CD4-positive, alpha-beta memory T cell (primary cell): ENCODE data around the gene HEPN1. TPM values are rescaled to one million over a fixed set of nuclear protein-coding genes. Genes with fewer than 3 reads are reported as not detected.

Experiments used
- CTCF ChIA-PET: fragments of 350-600 bp; sonication (Branson Sonifier 250); formaldehyde crosslinking; loops from one replicate; lab custom pipeline; 2021; ENCODE audit warnings: inconsistent platforms; ENCODE audit not compliant: partially characterized antibody; lab: Charles Lee
- POLR2A ChIA-PET: fragments of 350-600 bp; sonication (Branson Sonifier 250); formaldehyde crosslinking; loops from one replicate; lab custom pipeline; 2021; ENCODE audit not compliant: partially characterized antibody; lab: Charles Lee
- DNase-seq, 5 donors: peaks; one replicate each; pipeline versions ENCODE4 v3.0.0 to v3.0.0-alpha.2; 2020 to 2022; ENCODE audit warnings: mixed read lengths in 1 of 5
- H3K27ac ChIP-seq: one replicate; pipeline ENCODE4 v1.7.0; 2013; ENCODE audit warnings: low read depth, low read length
- H3K27me3 ChIP-seq: 2 replicates; pipeline ENCODE4 v1.7.0; 2013; ENCODE audit warnings: mild to moderate bottlenecking, low read length, moderate library complexity; ENCODE audit not compliant: insufficient read depth
- H3K36me3 ChIP-seq: 2 replicates; pipeline ENCODE4 v1.7.0; 2013; ENCODE audit warnings: mild to moderate bottlenecking, low read length, moderate library complexity; ENCODE audit not compliant: insufficient read depth
- H3K4me1 ChIP-seq: 2 replicates; pipeline ENCODE4 v1.7.0; 2013; ENCODE audit warnings: mild to moderate bottlenecking, low read length, moderate library complexity; ENCODE audit not compliant: insufficient read depth
- H3K4me3 ChIP-seq, 2 donors: one replicate each; pipeline ENCODE4 v1.7.0; 2013; ENCODE audit warnings: low read length in 2 of 2, mild to moderate bottlenecking in 1 of 2
- H3K9me3 ChIP-seq, 2 donors: one replicate each; pipeline ENCODE4 v1.7.0; 2013; ENCODE audit warnings: low read length in 2 of 2, control low read depth in 1 of 2; ENCODE audit not compliant: control insufficient read depth in 1 of 2
- H3K27ac Mint-ChIP-seq, 7 donors: one replicate each; pipeline ENCODE4 v1.8.0; 2020 to 2021; ENCODE audit warnings: mixed read lengths in 7 of 7, mild to moderate bottlenecking in 6 of 7, inconsistent platforms in 3 of 7, moderate library complexity in 3 of 7
- H3K27me3 Mint-ChIP-seq, 2 donors: one replicate each; pipeline ENCODE4 v1.8.0; 2020 to 2021; ENCODE audit warnings: mixed read lengths in 2 of 2
- H3K36me3 Mint-ChIP-seq, 2 donors: one replicate each; pipeline ENCODE4 v1.8.0; 2020 to 2021; ENCODE audit warnings: mixed read lengths in 2 of 2, inconsistent platforms in 1 of 2, mild to moderate bottlenecking in 1 of 2
- H3K4me1 Mint-ChIP-seq, 4 donors: one replicate each; pipeline ENCODE4 v1.8.0; 2020 to 2021; ENCODE audit warnings: mixed read lengths in 4 of 4, mild to moderate bottlenecking in 1 of 4
- H3K4me3 Mint-ChIP-seq, 8 donors: one replicate each; pipeline ENCODE4 v1.8.0; 2020 to 2021; ENCODE audit warnings: mixed read lengths in 8 of 8, mild to moderate bottlenecking in 7 of 8, moderate library complexity in 6 of 8, inconsistent platforms in 3 of 8
- H3K9me3 Mint-ChIP-seq, 8 donors: one replicate each; pipeline ENCODE4 v1.8.0; 2020 to 2021; ENCODE audit warnings: mixed read lengths in 8 of 8, mild to moderate bottlenecking in 5 of 8, inconsistent platforms in 3 of 8, moderate library complexity in 1 of 8
- intact Hi-C: fragments of 100-400 bp; cut with micrococcal nuclease; formaldehyde crosslinking; loops from one replicate; pipeline ENCODE4 v1.15.1; 2023
- polyA plus RNA-seq, 2 donors: library from polyadenylated mRNA; unstranded; fragments of 300-500 nt; fragmentation: Illumina TruSeq; gene quantifications; one replicate each; pipeline ENCODE4 v1.2.3, GENCODE V29; 2021
- total RNA-seq, 2 experiments: library from RNA; stranded (reverse); gene quantifications; one replicate each; pipeline ENCODE4 v1.2.3, GENCODE V29; 2021

The HEPN1 gene
- total and polyA plus RNA-seq, 4 experiments from 2014 or later: not detected

- peaks cover 0 to 6% (median 3%) of the 10 kb centered on the region in 4 donors for H3K4me1 Mint-ChIP-seq
- peaks cover 1 to 2% of the 10 kb centered on the region in 2 donors for H3K27me3 Mint-ChIP-seq
- Histone ChIP-seq H3K9me3 (no peaks in the 10 kb centered on the region), H3K27me3 (no peaks in the 10 kb centered on the region), H3K4me3 (no peak overlapping the region), H3K4me1 (no peaks in the 10 kb centered on the region), H3K27ac (no peak overlapping the region), H3K36me3 (no peaks in the 10 kb centered on the region)
- DNase-seq: peak in 1 of 5 donors; percentile 4
- CTCF ChIA-PET: no interaction called here
- POLR2A ChIA-PET: interaction anchor here (0.7 kb wide), 1 partner anchor 30 kb away, joined by 4 read pairs; no protein-coding TSS in a partner anchor
- H3K4me3 Mint-ChIP-seq: peak overlapping the region in 1 of 8 donors; percentile 55
- intact Hi-C loops: no loop called here
- H3K36me3 Mint-ChIP-seq: no peaks in the 10 kb centered on the region
- H3K9me3 Mint-ChIP-seq: no peaks in the 10 kb centered on the region
- peak overlapping the region in 3 of 7 donors; percentile 39 to 59 (median 48) for H3K27ac Mint-ChIP-seq
These were observed 11.7 kb downstream of the HEPN1 start for GRCh38 chr11:124930799-124931198.

- Histone ChIP-seq H3K9me3 (no peaks in the 10 kb centered on the region), H3K4me3 (no peak overlapping the region), H3K4me1 (no peaks in the 10 kb centered on the region), H3K27ac (no peak overlapping the region), H3K36me3 (no peaks in the 10 kb centered on the region), H3K27me3 (no peaks in the 10 kb centered on the region)
- Mint-ChIP-seq H3K4me3 (no peak overlapping the region), H3K36me3 (no peaks in the 10 kb centered on the region), H3K9me3 (no peaks in the 10 kb centered on the region), H3K27me3 (peaks cover 10% of the 10 kb centered on the region in 2 donors), H3K4me1 (peaks cover 0 to 6% (median 3%) of the 10 kb centered on the region in 4 donors), H3K27ac (no peak overlapping the region)
- CTCF ChIA-PET: interaction anchor here (1.4 to 1.9 kb wide), 2 partner anchors 14 kb away, joined by 4 read pairs; no protein-coding TSS in a partner anchor
- POLR2A ChIA-PET: interaction anchor here (0.6 to 0.9 kb wide), 2 partner anchors 15 to 145 kb away, joined by 3 read pairs; no protein-coding TSS in a partner anchor
- DNase-seq: no peak
- intact Hi-C loops: no loop called here
These were observed 16.0 kb downstream of the HEPN1 start for GRCh38 chr11:124934862-124935547.

GRCh38 chr11:124935548-124936514, 16.8 kb downstream of the HEPN1 start, which contains the start of gene HEPACAM:
HEPACAM (minus strand) TSS chr11:124936047; CDS start chr11:124936006, 41 bp downstream.
- POLR2A ChIA-PET: interaction anchor here (0.6 to 0.9 kb wide), 2 partner anchors 15 to 60 kb away, joined by 3 read pairs; no protein-coding TSS in a partner anchor
- CTCF ChIA-PET: interaction anchor here (0.9 to 1.9 kb wide), 3 partner anchors 13 to 69 kb away, joined by 3 to 4 read pairs (median 3); no protein-coding TSS in a partner anchor

DNA sequence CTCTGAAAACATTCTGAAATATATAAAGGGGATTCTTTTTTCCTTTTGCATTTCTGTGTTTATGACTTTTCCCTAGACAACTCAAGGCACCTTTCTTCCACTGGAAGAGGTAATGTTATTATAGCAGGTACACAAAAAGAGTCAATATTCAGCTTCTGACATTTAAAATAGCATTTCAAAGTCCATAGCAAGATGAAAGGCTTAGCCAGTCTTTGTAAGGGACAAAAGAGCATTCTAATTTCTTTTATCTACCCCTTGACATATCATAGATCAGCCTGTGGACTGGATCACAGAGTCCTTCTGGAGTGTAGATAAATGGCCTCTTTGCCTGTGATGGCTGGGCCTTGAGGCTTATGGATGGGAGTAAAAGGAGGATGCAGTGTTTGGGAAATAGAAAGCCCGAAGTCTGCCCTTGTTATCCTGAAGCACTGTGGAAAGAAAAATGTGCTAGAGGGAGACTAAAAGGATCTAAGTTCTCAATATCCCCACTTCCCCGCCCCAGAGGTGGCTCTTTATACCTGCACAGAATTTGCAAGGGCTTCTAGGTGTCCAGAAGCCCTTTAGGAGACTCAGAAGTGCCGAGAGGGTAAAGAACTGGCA, 18.4 kb downstream of the HEPN1 start:
- Mint-ChIP-seq H3K9me3 (no peaks in the 10 kb centered on the region), H3K36me3 (no peaks in the 10 kb centered on the region), H3K4me1 (no peaks in the 10 kb centered on the region), H3K27ac (no peak overlapping the region), H3K27me3 (peaks cover 10 to 16% of the 10 kb centered on the region in 2 donors), H3K4me3 (no peak overlapping the region)
- ChIA-PET CTCF (interaction anchor here (1.1 kb wide), 1 partner anchor 71 kb away, joined by 3 read pairs; no protein-coding TSS in a partner anchor), POLR2A (no interaction called here)
- Histone ChIP-seq H3K4me3 (no peak overlapping the region), H3K9me3 (no peaks in the 10 kb centered on the region), H3K27ac (no peak overlapping the region), H3K4me1 (no peaks in the 10 kb centered on the region), H3K36me3 (no peaks in the 10 kb centered on the region), H3K27me3 (no peaks in the 10 kb centered on the region)
- no peak for DNase-seq
- intact Hi-C loops: no loop called here

More at GRCh38 chr11:124935548-124936514, 16.8 kb downstream of the HEPN1 start, which contains the start of gene HEPACAM:
- Mint-ChIP-seq H3K36me3 (no peaks in the 10 kb centered on the region), H3K4me3 (no peak within 1 kb of the TSS), H3K27ac (no peak within 1 kb of the TSS), H3K27me3 (peaks cover 10 to 13% of the 10 kb centered on the region in 2 donors), H3K9me3 (no peaks in the 10 kb centered on the region), H3K4me1 (peaks cover 0 to 1% (median under 1%) of the 10 kb centered on the region in 4 donors)
- DNase-seq: no peak
- Histone ChIP-seq H3K9me3 (no peaks in the 10 kb centered on the region), H3K4me1 (no peaks in the 10 kb centered on the region), H3K4me3 (no peak within 1 kb of the TSS), H3K27me3 (no peaks in the 10 kb centered on the region), H3K27ac (no peak within 1 kb of the TSS), H3K36me3 (no peaks in the 10 kb centered on the region)
- intact Hi-C loops: no loop called here

GRCh38 chr11:124938206-124938765, 19.2 kb downstream of the HEPN1 start:
- intact Hi-C loops: no loop called here
- Mint-ChIP-seq H3K4me1 (peaks cover 0 to 2% (median 0%) of the 10 kb centered on the region in 4 donors), H3K9me3 (no peaks in the 10 kb centered on the region), H3K27me3 (peaks cover 10 to 16% of the 10 kb centered on the region in 2 donors), H3K27ac (no peak overlapping the region), H3K4me3 (no peak overlapping the region), H3K36me3 (no peaks in the 10 kb centered on the region)
- Histone ChIP-seq H3K36me3 (no peaks in the 10 kb centered on the region), H3K4me1 (no peaks in the 10 kb centered on the region), H3K27ac (no peak overlapping the region), H3K27me3 (no peaks in the 10 kb centered on the region), H3K9me3 (no peaks in the 10 kb centered on the region), H3K4me3 (no peak overlapping the region)
- POLR2A ChIA-PET: no interaction called here
- no peak for DNase-seq
- CTCF ChIA-PET: interaction anchor here (1.1 kb wide), 1 partner anchor 9 kb away, joined by 3 read pairs; no protein-coding TSS in a partner anchor

DNA sequence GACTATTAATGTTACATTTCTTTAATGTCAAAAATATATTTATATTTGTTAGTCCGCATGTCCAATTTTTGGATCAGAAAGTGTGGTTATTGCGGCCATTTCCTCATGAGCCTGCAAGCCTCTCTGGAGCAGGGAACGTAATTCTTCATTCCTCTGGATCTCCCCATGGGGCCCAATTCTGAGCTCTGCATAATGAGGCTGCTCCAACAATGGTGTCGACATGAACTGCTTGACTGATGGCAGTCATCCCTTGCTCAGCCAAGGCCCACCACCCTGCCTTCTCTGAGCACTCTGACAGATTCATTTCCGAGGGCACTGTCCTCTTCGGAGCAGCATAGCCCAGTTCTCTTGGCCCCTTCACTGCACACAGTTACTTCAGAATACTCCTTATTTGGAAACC, 19.9 kb downstream of the HEPN1 start:
- CTCF ChIA-PET: interaction anchor here (1.1 kb wide), 1 partner anchor 10 kb away, joined by 3 read pairs; no protein-coding TSS in a partner anchor
- Histone ChIP-seq H3K27me3 (no peaks in the 10 kb centered on the region), H3K27ac (no peak overlapping the region), H3K4me3 (no peak overlapping the region), H3K36me3 (no peaks in the 10 kb centered on the region), H3K4me1 (peaks cover 7% of the 10 kb centered on the region), H3K9me3 (no peaks in the 10 kb centered on the region)
- intact Hi-C loops: no loop called here
- Mint-ChIP-seq H3K9me3 (no peaks in the 10 kb centered on the region), H3K27me3 (peaks cover 12 to 16% of the 10 kb centered on the region in 2 donors), H3K4me1 (peaks cover 4% of the 10 kb centered on the region in 4 donors), H3K4me3 (no peak overlapping the region), H3K27ac (no peak overlapping the region), H3K36me3 (no peaks in the 10 kb centered on the region)
- POLR2A ChIA-PET: no interaction called here
- no peak for DNase-seq
